Measurements from ENCODE around the gene RAD23A. TPM values are rescaled to one million over a fixed set of nuclear protein-coding genes. Genes with fewer than 3 reads are reported as not detected.
A peak's percentile ranks its signal among the peaks of the same experiment; 100 is the strongest.
"Not testable (repeated sequence)": the region's sequence is repeated elsewhere in the genome, so short reads cannot be mapped to it uniquely, and the experiment has no call there.

Gene RAD23A
- total RNA-seq, 1 donor from 2014 or later: 109 TPM

DNA sequence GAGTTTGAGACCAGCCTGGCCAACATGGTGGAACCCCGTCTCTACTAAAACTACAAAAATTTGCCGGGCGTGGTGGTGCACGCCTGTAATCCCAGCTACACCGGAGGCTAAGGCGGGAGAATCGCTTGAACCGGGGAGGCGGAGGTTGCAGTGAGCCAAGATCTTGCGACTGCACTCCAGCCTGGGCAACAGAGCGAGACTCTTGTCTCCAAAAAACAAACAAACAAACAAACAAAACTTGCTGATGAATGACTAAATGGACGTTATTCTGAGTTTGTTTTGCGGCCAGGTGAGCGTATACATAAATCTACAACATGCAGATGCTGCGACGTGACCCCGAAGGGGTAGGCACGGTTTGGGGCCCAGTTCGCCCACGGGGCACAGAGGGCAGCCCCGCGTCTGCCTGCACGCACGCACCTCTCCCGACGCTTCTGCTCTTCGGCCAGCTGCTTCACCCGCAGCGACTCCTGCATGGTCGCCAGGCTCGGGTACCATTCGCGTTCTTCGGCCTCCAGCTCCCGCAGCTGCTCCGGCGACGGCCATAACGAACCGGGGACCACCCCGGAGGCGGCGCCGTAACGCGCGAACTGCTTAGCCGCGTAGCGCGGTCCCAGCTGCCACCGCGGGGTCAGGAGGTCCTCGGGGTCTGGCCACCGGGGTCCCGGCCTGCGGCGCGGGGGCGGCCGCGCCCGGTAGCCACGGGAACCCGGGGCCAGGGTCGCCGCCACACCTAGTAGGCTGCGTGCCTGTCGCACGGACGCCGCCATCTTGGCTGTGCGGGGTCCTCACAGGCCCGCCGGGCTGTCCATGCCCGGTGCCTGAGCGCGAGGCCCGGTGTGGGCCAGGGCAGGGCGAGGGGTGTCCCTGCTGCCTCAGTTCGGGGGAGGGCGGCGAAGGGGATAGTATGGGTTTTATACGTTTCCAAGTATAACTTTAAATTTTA, 11.1 kb downstream of the RAD23A start, which contains the start of gene GADD45GIP1:
TSS of gene GADD45GIP1 (minus strand) at position 778 of the 943 bp plus-strand sequence. CDS start at position 767, 11 bp downstream.
- no peaks in the 10 kb centered on the region for H3K27me3 ChIP-seq
- peak within 1 kb of the TSS; percentile 89 for H3K27ac ChIP-seq
- intact Hi-C loops (cut with DNase I): no loop called here
- H3K4me3 ChIP-seq: peak within 1 kb of the TSS; percentile 86
- ATAC-seq (peak; percentile 98), DNase-seq (peak; percentile 92)
- no peaks in the 10 kb centered on the region for H3K9me3 ChIP-seq
- H3K36me3 ChIP-seq: peaks cover 34% of the 10 kb centered on the region
- H3K4me1 ChIP-seq: peaks cover 23% of the 10 kb centered on the region
- TF ChIP-seq, protein P1, sequence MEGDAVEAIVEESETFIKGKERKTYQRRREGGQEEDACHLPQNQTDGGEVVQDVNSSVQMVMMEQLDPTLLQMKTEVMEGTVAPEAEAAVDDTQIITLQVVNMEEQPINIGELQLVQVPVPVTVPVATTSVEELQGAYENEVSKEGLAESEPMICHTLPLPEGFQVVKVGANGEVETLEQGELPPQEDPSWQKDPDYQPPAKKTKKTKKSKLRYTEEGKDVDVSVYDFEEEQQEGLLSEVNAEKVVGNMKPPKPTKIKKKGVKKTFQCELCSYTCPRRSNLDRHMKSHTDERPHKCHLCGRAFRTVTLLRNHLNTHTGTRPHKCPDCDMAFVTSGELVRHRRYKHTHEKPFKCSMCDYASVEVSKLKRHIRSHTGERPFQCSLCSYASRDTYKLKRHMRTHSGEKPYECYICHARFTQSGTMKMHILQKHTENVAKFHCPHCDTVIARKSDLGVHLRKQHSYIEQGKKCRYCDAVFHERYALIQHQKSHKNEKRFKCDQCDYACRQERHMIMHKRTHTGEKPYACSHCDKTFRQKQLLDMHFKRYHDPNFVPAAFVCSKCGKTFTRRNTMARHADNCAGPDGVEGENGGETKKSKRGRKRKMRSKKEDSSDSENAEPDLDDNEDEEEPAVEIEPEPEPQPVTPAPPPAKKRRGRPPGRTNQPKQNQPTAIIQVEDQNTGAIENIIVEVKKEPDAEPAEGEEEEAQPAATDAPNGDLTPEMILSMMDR (IDR thresholded peaks at IDR 0.05): no peak

DNA sequence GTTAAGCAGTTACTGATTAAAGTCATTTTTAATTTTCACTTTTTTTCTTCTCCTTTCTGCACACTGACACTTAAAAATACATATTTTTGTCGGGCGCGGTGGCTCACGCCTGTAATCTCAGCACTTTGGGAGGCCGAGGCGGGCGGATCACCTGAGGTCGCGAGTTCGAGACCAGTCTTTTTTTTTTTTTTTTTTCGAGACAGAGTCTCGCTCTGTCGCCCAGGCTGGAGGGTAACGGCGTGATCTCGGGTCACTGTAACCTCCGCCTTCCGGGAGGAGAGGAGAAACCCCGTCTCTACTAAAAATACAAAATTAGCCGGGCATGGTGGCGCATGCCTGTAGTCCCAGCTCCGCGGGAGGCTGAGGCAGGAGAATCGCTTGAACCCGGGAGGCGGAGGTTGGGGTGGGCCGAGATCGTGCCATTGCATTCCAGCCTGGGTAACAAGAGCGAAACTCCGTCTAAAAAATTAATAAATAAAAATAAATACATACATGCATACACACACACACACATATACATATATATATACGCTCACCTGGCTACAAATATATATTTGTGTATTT, 11.8 kb downstream of the RAD23A start:
- intact Hi-C loops (cut with DNase I); H3K9me3 ChIP-seq; DNase-seq; H3K27me3 ChIP-seq; ATAC-seq: not testable (repeated sequence)
- Histone ChIP-seq H3K36me3 (peaks cover 27% of the 10 kb centered on the region), H3K4me1 (peaks cover 22% of the 10 kb centered on the region), H3K27ac (peak overlapping the region; percentile 89), H3K4me3 (peak overlapping the region; percentile 86)

DNA sequence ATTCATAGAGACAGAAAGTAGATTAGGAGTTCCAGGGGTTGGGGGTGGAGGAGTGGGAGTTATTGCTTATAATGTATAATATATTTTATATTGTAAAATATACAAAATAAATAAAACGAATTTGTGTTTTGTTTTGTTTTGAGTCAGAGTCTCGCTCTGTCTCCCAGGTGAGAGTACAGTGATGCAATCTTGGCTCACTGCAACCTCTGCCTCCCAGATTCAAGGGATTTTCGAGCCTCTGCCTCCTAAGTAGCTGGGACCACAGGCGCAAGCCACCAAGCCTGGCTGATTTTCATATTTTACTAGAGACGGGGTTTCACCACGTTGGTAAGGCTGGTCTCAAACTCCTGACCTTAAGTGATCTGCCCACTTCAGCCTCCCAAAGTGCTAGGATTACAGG, 13.8 kb downstream of the RAD23A start:
- DNase-seq: no peak
- intact Hi-C loops (cut with DNase I): no loop called here

DNA sequence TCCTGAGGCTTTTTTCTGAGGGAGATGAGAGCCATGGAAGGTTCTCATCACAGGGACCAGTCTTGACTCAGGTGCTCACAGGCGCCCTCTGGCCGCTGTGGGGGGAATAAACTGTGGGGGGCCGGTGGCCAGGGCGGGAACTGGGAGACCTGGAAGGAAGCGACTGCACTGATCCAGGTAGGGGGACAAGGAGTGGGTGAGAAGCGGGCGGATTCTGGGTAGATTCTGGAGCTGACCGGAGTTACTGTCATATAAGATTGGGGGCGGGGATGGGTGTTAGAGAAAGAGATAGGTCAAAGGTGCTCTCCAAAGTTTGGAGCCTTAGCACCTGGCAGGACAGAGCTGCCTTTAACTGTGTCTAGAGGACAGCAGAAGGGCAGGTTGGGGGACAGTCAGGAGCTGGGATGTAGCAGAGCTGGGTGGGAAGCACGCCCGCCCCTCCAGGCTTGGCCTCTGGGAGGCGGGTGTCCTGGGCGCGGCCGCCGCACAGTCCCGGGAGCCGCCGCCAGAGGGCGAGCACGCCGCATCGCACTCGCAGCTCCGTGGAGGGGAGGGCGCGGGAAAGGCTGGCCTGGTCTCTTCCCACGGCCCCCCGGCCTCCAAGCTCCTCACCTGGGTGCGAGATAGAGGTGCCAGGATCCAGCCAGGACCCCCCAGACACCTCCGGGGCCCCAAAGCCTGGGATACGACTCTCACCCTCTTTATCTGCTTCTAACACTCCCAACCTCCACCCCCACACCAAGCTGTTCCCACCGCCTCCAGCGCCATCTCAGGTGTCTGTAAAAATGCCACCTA, 19.6 kb downstream of the RAD23A start:
- DNase-seq: peak; percentile 92
- no peaks in the 10 kb centered on the region for H3K36me3 ChIP-seq
- no peaks in the 10 kb centered on the region for H3K4me1 ChIP-seq
- H3K27ac ChIP-seq: peak overlapping the region; percentile 44
- H3K9me3 ChIP-seq: no peaks in the 10 kb centered on the region
- peak overlapping the region; percentile 44 for H3K4me3 ChIP-seq
- no peaks in the 10 kb centered on the region for H3K27me3 ChIP-seq
- intact Hi-C loops (cut with DNase I): no loop called here
- peak; percentile 98 for ATAC-seq
- TF ChIP-seq, protein P1 (IDR thresholded peaks at IDR 0.05): peak; percentile 85

More for the DNA sequence above, 13.8 kb downstream of the RAD23A start:
- peaks cover 8% of the 10 kb centered on the region for H3K36me3 ChIP-seq
- ATAC-seq: no peak
- peaks cover 10% of the 10 kb centered on the region for H3K4me1 ChIP-seq
- TF ChIP-seq, protein P1 (IDR thresholded peaks at IDR 0.05): no peak
- H3K4me3 ChIP-seq: no peak overlapping the region
- H3K27me3 ChIP-seq: no peaks in the 10 kb centered on the region
- no peak overlapping the region for H3K27ac ChIP-seq
- H3K9me3 ChIP-seq: no peaks in the 10 kb centered on the region

DNA sequence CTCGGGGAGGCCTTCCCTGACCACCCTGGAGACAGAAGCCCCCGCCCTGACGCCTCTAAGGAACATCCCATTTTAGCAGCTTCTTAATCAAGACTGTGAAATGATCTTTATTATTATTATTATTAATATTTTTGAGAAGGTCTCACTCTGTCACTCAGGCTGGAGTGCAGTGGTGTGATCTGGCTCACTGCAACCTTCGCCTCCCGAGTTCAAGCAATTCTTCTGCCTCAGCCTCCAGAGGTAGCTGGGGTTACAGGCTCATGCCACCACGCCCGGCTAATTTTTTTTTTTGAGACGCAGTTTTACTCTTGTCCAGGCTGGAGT, 20.1 kb downstream of the RAD23A start:
- no peaks in the 10 kb centered on the region for H3K4me1 ChIP-seq
- no peak for DNase-seq
- H3K9me3 ChIP-seq: no peaks in the 10 kb centered on the region
- no peak overlapping the region for H3K4me3 ChIP-seq
- no peak overlapping the region for H3K27ac ChIP-seq
- no peak for ATAC-seq
- intact Hi-C loops (cut with DNase I): no loop called here
- no peaks in the 10 kb centered on the region for H3K27me3 ChIP-seq
- TF ChIP-seq, protein P1 (IDR thresholded peaks at IDR 0.05): no peak
- H3K36me3 ChIP-seq: no peaks in the 10 kb centered on the region

Data from upper lobe of right lung (tissue), 1 donor.